GM18861 (cell line): ENCODE measurements around the gene ZNF827.

Source experiments
- ATAC-seq: cut with Tn5 transposase; IDR thresholded peaks from one replicate; pipeline ENCODE4 v1.9.1; 2021; ENCODE audit not compliant: unreplicated experiment

ZNF827 gene

DNA sequence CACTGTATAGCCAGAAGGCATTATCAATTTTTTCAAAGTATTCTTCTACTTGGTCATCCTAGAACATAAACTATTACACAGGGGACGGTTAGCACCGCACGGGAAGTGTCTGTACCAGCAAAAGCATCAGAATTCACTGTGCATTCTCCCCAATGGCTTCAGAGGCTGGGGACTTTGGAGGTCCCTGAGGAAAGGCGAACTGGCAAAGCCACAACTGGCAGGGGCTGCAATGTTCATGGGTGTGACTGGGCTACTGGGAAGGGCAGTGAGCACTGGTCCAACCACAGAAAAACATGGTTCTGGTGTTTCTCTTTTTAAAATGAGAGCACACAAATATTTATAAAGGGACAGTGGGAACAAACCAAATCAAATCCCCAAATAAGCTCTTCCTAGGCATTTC lies 175.2 kb downstream of the ZNF827 start:
- ATAC-seq = no peak

DNA sequence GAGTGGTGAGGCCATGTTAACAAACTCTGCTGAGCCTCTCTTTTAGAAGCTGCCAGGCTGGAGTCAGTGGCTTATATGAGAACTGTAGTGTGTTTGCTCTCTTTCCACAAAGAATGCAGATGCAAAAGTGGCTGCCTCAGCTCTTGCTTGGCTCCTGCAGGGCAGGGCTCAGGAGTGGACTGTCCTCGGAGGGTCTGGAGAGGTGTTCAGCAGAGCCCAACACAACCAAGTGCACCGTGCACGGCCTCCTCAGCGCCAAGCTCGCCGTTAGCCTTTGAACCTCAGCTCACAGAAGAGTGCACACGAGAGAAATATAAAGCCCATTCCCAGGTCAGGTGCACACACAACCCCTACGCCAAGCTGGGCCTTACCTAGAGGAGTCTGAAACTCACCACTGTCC lies 175.9 kb downstream of the ZNF827 start:
- no peak for ATAC-seq

DNA sequence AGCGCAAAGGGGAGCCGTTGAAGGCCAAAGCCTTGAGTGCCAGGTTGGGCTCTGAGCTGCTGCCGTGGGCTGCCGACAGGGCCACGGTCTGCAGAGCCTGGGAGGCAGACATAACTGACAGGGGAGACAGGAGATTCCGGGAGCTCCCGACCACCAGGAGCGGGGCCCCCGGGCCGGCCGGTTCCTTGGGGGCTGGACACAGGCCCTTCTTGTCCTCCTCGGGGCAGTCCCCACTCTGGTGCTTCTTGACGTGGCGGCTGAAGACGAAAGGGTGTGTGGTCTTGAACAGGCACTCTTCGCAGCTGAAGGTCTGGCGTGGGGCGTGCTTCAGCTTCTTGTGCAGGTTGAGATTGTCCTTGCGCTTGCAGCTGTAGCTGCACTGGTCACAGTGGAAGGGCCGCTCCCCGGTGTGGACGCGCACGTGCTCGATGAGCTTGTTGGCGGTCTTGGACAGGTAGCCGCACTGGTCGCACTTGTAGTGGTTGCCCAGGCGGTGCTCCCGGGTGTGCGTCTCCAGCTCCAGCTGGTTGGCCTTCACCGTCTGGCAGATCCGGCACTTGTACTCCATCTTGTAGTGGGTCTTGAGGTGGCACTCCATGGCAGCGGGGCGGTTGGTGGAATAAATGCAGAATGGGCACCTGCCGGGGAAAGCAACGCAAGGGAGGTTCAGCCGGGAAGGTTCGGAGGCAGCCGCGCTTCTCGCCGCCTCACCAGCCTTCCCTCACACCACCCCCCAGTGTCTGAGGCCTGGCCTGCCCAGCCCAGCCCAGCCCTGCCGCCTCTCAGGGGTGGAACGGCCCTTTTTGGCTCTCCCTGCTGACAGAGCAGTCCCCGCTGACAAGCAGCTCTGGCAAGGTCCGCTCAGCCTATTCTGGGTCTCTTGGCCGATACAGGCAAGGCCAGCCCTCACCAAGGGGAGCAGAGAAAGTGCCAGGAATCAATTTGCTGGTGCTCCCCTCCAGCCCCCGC lies 177.4 kb downstream of the ZNF827 start:
- no peak for ATAC-seq

DNA sequence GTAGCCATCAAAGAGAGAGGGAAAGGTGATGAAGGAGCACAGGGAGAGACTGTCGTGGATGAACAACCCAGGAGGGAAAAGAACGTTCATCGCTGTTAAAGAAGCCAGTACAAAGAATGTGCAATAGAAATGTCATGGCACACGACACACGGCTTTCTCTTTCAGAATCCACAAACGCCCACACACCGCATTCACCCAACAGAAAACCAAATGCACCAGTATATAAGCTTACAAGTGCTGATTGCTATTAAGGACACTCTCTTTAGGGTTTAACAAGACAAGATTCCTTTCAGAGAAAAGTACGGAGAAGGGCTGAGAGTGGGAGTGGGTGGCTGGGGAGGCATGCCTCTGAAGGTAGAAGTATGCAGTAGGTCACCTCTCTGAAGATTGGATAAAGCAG lies 178.4 kb downstream of the ZNF827 start:
- no peak for ATAC-seq

DNA sequence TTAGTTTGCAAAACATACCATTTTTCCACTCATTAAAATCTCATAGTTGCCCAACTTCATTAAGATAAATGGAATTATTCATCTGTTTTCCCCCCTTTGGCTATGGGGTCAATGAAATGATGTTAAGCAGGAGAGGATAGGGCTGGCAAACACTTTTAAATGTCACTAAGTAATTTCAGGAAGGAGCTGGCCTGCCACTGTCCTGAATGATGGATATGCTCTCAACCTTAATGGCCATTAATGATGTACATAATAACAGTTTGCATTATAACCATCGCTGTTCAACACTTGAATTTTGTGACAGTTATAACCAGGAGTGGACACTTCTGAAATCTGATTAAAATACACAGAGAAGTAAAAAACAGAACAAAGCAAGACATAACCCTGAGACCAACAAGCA lies 181.4 kb downstream of the ZNF827 start:
- ATAC-seq = no peak

- no peak for ATAC-seq
Observed at GRCh38 chr4:145756244-145756643, 182.4 kb downstream of the ZNF827 start.

- ATAC-seq = no peak
Observed at GRCh38 chr4:145755802-145756201, 182.8 kb downstream of the ZNF827 start.

DNA sequence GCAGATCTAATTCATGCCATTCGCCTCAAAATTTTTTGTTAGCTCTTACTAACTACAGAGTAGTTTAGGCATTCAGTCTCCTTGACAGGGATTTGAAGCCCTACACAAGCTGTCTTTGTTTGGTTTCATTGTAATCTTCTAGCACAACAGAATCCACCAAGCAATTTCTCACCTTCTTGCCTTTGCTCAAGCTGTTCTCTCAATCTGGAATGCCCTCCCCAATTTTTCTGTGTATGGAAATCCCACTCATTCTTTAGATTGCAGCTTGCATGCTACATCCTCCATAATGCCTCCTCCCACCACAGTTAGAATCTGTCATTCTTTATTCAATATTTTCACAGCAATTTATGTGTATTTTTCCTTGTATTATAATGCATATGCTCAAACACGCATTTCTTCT lies 195.0 kb downstream of the ZNF827 start:
- no peak for ATAC-seq

DNA sequence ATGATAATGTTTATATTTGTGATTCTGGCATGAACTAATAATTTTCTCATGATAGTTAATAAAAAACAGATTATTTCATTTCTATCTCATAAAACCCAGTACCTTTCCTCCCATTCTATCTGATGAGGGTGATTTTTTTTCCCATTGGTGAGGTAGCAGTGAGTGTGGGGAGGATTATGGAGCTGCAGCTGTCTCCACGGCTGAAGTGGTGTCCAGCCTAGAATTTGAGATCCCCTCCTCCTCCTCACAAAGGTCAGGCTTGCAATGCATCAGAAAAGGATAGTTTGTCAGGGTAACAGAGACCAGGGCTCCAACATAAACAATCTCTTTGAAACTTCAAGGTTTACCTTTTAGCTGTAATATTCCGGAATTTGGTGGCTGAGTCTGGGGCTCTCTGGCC lies 197.8 kb downstream of the ZNF827 start:
- ATAC-seq = no peak

DNA sequence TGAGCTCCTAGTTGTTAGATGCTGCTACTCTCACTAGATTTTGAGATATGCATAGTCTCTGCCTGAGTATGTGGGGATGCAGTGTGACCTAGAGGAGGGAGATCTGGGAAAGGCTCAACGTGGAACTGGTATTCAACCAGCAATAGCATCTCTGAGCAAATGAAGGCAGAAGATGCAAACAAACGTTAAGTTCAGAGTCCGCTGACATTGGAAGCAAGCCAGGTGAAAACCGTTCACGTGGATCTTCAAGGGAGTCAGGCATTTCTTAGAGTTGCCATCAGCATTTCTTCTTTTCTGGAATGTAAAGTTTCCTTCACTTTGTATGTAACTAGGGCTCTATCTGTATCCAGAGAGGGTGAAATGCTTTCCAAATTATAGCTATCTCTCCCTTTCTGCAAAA lies 198.8 kb downstream of the ZNF827 start:
- no peak for ATAC-seq

GRCh38 chr4:145736241-145736831 lies 202.3 kb downstream of the ZNF827 start:
- ATAC-seq = no peak

- no peak for ATAC-seq
Observed at GRCh38 chr4:145735827-145736226, 202.8 kb downstream of the ZNF827 start.

DNA sequence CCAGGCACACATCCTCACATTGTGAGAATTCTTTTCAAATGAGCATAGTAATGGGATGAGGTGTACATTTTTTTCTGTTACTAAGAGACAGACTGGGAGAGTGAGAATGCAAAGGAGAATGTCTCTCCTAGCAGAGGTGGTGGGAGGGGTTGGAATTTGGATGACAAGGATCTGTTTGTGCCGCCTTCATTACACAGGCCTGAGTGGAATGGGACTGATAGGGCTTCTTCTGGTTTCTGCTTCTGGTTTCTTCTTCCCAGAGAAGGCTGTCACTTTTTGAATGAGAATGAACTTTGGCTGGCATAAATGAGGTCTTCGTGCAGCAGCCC lies 203.3 kb downstream of the ZNF827 start:
- ATAC-seq = no peak

DNA sequence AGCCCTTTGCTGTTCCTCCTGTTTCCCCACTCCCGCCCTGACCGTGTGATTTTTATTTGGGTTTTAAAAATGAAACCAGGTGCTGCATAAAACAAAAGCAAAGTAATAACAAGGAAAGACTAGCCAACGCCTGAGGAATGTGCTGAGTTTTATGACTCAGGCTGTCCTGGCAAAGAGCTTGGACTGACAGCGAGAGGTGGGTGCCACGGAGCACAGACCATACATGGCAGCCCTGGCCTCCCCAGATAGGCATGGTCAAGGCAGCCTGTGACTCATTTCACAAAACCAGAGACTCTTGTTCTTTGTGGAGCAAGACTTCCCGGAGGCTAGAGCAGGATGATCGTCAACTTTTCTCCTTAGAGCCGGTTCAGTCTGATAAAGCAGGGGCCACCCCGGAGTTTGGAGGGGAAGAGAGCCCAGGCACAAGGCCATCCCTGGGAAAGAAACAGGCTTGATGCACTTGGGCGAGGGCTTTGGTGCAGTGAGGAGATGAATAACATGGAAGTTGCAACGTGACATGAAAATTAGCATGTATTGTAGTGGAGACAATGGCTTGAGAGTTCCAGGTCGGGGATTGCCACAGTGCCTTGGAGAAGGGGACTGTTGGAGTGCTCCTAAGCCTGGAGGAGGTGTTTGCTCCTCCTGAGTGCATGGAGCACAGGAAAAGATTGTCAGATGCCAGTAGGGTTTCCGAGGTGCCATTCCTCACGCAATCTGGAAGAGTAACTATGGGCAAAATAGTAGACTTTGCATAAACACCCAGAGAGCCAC lies 203.9 kb downstream of the ZNF827 start:
- ATAC-seq = no peak

- no peak for ATAC-seq
Observed at GRCh38 chr4:145734031-145734430, 204.6 kb downstream of the ZNF827 start.

DNA sequence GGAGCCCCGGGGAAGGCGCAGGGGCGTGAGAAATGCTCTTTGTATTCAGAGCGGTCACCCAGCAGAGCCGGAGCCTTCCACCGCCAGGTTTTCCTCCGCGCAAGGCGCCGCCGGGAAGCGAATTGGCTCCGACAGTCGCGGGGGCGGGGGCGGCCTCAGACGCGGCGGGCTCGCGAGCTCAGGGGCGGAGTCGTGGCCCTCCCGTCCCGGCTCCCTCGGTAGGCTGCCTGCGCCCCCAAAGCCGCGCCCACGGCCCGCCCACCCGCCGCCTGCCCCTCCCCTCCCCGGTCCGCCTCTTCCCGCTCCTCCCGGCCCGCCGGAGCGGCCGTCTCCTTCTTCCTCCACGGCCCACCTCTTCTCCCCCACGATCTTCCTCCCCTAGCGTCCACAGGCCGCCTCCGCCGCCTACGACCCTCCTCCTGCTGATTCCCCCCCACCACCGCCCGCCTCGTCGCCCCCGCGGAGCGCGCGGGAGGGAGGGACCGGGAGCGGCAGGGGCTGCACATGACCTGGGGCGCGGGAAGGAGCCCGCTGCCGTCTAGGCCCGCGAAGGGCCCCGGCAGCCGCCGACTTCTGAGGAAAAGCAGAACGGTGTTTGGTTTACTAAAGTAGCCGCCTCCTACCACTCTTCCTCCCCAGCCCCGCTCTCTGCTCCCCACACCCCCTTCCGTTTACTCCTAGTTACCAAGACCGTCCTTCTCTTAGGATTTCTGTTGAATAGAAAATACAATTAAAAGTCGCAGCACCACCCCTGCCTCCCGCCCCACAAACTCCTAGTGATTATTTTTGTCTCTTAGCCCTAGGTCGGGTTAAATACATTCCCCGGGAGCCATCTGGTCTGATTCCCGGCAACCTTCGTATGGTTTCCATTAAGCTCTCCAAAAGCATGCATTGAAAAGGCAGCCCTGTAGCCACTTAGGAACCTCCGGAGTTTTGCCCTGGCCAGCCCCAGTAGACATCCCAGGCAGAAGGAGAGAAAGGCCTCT lies 205.4 kb downstream of the ZNF827 start:
- peak; percentile 71 for ATAC-seq

DNA sequence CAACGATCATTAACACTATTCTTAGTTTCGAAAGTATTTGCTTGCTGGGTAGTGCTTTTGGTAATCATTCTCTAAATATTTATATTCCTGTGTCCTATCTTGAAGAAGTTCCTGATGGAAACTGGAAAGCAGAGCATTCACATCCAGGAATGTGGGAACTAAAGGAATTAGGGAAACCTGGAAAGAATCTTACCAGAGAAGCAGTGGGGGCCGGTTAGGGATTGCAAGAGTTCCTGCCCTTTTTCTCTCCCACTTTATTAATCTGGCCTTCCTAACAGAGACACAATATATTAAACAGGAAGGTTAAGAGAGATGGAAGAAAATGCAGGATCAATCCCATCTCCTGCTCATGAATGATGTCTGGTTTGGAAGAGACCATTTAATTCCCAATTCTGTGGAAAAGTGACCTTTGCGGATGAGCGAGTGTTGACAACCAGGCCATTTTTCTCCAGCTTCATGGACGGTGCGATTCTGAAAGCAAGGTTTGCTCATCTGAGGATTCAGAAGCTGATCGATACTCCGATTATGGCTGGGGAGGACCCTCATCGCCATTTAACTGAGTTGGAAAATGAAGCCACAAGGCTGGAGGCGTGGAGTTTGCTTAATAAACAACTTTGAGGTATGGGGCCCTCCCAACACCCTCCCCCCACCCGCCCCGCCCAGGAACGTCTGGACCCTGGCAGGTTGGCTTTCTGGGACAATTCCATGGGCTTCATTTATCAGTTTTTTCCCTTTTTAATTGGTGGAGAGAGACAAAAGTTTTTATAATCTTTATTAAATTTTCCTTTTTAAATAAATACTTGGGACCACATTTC lies 206.4 kb downstream of the ZNF827 start:
- no peak for ATAC-seq

DNA sequence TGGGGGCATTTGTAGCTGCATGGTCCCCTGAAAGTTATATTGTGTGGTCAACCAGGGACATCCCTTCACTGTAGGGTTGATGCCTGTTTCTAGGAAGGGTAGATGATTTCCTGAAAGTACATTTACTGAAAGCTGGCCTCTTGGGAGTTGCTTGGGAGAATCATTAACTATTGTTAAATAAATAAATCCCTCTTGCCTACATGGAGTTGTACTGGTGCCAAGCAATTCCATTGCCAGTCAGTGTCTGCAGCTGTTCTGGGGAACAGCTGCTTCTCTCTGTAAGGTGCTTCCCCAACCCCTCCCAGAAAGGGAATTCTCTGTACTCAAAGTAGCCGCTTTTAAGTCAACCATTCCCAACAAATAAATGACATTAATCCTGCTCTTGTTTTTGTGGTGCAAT lies 207.6 kb downstream of the ZNF827 start:
- no peak for ATAC-seq

GRCh38 chr4:145730026-145730425 lies 208.6 kb downstream of the ZNF827 start:
- ATAC-seq = no peak

- ATAC-seq = no peak
Observed at GRCh38 chr4:145723336-145723735, 215.3 kb downstream of the ZNF827 start.
